GM12872 (cell line): Measurements from ENCODE around the gene PEF1.

ENCODE experiments used
- TF ChIP-seq, protein P1 (sequence below): IDR thresholded peaks from 3 replicates; pipeline ENCODE4 v1.5.1; 2011; ENCODE audit warnings: low read depth, mild to moderate bottlenecking, low read length, moderate library complexity; ENCODE audit not compliant: insufficient read depth

PEF1 gene

DNA sequence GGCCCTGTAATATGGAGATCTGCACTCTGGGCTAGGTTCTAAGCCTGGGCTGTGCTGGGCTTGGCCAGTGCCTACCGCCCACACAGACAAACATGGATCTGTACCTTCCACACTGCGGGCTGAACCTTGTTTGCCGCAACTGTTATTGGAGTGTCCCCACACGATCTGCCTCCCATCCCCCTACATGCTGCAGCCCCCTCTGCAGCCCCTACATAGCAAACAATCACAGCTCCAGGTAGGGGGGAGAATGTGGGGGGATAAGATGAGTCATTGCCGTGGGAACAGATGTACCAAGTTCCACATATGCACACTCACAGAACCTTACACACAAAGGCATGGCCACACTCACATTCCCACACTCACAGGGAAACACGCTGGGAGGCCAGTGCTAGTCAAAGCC lies 29.3 kb downstream of the PEF1 start:
- TF ChIP-seq, protein P1, sequence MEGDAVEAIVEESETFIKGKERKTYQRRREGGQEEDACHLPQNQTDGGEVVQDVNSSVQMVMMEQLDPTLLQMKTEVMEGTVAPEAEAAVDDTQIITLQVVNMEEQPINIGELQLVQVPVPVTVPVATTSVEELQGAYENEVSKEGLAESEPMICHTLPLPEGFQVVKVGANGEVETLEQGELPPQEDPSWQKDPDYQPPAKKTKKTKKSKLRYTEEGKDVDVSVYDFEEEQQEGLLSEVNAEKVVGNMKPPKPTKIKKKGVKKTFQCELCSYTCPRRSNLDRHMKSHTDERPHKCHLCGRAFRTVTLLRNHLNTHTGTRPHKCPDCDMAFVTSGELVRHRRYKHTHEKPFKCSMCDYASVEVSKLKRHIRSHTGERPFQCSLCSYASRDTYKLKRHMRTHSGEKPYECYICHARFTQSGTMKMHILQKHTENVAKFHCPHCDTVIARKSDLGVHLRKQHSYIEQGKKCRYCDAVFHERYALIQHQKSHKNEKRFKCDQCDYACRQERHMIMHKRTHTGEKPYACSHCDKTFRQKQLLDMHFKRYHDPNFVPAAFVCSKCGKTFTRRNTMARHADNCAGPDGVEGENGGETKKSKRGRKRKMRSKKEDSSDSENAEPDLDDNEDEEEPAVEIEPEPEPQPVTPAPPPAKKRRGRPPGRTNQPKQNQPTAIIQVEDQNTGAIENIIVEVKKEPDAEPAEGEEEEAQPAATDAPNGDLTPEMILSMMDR = no peak

DNA sequence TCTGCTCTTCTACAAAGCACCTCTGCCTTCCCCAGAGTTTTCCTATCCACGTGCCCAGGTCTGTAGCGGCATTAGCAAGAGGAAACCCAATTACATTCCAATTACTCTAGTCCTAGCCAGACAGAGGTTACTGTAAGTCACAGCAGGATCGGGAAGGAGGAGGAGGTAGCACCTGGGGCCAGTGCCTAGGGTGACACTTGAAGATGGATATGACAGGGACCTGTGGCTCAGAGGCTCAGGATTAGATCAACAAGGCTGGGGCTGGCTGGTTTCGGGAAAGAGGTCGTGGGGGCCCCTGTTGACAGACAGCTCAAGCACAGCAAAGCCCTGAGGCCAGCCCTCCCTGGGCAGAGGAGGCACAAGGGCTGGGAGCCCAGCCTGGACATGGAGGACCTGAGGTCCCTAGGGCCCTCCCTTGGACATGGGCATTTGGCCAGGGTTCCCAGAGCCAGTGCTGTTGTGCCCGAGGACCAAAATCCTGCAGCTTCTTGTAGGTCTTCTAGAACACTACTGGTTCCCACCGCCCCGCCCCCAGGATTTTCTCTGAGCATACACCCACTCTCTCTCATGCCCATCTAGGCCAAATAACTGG lies 30.2 kb downstream of the PEF1 start:
- TF ChIP-seq, protein P1 = no peak

DNA sequence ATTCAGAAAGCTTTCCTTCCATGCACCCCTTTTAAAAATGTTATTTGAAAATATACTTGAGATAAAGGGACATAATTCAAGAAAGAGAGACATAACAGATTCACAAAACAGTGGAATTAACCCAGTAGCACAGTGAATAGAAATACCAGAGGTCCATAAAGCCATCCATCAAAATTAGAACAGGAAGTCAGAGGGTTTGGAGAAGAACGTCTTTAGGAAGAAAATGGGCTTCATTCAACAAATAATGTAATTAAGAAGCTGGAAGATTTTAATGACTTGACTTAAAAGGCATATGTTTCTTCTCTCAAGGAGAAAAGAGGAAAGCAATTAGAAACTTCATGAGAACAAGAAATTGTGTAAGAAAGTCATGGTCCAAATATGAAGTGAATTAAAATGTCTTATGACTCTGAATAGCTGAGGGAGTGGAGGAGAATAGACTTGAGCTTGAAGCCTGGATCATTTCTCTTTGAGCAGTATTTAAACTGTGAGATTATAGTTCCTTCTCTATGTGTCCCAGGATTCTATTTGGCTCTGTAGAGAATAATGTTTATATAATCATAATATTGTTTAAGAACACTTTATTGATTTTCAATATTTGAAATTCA lies 35.1 kb downstream of the PEF1 start:
- TF ChIP-seq, protein P1 = no peak

DNA sequence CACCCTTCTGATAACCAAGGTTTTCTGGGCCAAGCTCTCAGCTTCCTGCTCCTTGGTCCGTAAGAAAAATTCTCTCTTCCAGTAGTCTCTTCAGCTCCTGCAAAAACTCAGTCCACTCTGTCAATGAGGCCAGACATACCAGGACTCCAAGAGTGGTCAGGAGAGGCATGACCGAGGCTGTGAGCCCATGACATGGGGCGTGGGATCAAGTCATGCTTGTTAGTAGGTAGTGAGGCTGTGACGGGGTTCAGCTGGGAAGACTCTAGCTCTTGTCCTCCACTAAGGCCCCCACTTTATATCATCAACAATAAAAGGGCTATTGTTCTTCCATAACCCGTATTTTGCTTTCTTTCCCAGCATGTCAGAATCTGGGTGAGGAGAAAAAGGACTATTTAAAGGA lies 37.3 kb downstream of the PEF1 start:
- TF ChIP-seq, protein P1 = no peak

DNA sequence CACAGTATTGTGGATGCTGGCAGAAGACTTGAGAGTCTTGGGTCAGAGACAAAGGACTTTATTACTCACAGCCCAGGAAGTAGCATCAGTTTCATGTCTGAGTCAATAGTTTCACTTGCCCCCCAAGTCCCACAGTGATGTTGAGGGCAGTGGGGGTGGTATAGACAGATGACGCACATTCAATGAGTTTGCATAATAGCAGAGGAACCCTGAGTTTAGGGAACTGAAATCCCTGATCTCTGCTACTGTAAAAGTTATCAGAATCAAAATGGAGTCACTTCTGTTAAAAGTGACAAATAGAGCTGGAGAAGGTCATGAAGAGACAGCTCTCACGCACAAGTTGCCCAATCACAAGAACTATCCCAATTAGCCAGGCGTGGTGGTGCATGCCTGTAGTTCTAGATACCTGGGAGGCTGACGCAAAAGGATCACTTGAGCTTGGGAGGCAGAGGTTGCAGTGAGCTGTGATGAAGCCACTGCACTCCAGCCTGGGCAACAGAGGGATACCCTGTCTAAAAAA lies 38.7 kb downstream of the PEF1 start:
- TF ChIP-seq, protein P1 = no peak

DNA sequence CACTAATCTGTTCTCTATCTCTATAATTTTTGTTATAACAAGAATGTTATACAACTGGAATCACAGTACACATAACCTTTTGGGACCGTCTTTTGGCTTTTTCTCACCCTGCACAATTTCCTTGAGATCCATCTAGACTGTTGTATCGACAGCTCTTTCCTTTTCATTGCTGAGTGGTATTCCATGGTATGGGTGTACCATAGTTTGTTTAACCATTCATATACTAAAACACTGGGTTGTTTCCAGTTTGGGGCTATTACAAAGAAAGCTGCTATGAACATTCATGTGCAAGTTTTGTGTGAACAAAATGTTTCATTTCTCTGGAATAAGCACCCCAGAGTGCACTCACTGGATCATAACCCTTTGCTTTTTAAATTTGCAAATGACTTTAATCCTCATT lies 42.6 kb downstream of the PEF1 start:
- TF ChIP-seq, protein P1 = no peak

DNA sequence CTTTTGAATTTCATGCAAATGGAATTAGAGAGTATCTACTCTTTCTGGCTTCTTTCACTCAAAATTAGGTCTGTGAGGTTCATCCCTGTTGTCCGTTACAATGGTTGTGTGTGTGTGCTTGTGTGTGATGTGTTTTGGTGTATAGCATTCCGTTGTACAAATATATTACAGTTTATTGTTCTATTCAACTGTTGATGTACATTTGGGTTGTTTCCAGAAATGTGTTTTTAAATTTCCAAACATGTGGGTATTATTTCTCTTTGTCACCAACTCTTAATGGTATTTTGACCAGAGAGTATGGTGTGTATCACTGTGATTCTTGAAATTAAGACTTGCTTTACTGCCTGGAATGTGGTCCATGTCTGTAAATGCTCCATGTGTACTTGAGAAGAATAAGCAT lies 44.0 kb downstream of the PEF1 start:
- TF ChIP-seq, protein P1 = no peak
